GM18951 (cell line): ENCODE results near the gene SETSIP.

Experiments used
- POLR2A ChIP-seq: IDR thresholded peaks from 4 replicates; pipeline ENCODE4 v1.6.1; 2011; ENCODE audit warnings: mild to moderate bottlenecking; ENCODE audit not compliant: insufficient read length, insufficient read depth; ENCODE audit errors: extremely low read depth
- in situ Hi-C: fragments of 300-500 bp; cut with MboI; formaldehyde crosslinking; loops from one replicate; pipeline ENCODE4 v1.12.0; 2022; ENCODE audit warnings: low sequenced_read_pairs, mixed read lengths, inconsistent platforms; ENCODE audit not compliant: unreplicated experiment

SETSIP gene

DNA sequence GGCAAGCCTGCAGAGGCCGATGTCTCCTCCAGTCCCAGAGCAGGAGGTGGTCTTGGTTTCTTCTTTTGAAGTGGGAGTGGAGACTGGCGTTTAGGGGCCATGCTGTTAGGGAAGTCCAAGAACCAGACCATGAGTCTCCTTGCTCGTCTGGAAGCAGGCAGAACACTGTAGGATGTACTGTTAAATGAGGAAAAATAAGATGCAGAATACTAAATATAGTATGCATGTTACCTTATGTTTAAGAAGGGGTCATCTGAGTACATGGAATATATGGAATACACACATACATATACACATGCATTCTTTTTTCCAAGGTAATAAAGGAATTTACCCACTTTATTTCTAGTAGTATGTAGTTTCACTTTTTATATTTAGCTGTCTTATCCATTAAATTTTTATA, at the start of gene SETSIP:
Gene SETSIP (minus strand): TSS at position 101 of the 400 bp plus-strand sequence. CDS start 0 bp downstream, at position 101.
- no peak for TF ChIP-seq POLR2A
- in situ Hi-C loops: no loop called here

GRCh38 chr1:92123868-92124267, 48.7 kb upstream of the SETSIP start:
- in situ Hi-C loops: no loop called here
- TF ChIP-seq POLR2A: no peak

DNA sequence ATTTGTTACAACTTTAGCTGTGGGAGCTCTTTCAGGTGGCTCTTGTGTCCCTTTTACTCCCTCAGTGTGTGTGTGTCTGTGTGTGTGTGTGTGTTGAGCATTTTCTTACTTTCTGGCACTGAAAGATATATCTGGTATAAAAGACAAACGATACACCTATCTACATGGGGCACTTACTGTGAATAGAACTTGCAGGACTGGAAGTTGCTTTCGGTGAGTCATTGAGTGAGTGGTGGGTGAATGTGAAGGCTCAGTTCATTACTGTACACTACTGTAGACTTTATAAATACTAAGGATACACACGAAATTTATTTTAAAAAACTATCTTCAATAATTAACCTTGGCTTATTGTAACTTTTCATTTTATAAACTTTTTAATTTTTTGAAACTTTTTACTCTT, 43.6 kb upstream of the SETSIP start:
- no peak for TF ChIP-seq POLR2A
- in situ Hi-C loops: no loop called here

DNA sequence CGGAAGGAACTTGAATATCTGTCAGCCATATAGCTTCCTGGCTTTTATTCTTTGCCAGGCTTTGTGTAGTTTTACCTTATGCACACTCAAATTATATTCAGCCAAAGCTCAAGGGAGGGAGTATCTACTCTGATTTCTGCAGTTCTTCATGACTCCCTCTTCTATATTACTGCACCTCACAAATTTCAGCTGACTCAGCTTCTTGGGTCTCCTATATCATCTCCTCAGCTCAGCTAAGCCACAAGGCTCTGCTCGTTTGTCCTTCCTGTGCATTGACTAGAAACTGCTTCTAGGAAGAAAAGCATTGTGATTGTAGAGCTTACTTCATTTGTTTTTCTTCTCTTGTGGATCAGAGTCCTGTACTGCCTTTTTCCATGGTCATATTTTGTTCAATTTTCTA, 42.3 kb upstream of the SETSIP start:
- TF ChIP-seq POLR2A: no peak
- in situ Hi-C loops: no loop called here

GRCh38 chr1:92108631-92109030, 33.4 kb upstream of the SETSIP start:
- TF ChIP-seq POLR2A: no peak
- in situ Hi-C loops: no loop called here

DNA sequence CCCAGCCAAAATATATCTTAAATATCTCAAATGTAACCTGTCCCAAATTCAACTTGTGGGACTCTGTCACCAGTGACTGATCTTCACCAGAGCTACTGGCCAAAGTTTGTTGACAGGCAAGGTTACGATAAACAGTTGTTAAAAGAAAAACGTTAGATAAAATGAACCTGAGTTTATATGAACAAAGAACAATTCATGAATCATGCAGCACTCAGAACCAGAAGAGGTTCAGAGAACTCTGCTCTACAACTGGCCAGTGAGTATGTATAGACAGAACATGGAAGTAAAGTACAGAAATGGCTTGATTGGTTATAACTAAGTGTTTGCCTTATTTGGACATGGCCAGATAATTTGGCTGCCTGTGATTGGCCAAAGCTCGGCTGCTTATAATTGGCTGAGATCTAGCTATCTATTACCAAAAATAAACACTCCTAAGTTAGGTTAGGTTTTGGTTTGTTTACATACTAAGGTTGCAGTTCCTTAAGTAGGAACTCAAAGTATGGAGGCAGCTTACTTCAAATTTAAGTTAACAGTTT, 30.4 kb upstream of the SETSIP start:
- TF ChIP-seq POLR2A: no peak

DNA sequence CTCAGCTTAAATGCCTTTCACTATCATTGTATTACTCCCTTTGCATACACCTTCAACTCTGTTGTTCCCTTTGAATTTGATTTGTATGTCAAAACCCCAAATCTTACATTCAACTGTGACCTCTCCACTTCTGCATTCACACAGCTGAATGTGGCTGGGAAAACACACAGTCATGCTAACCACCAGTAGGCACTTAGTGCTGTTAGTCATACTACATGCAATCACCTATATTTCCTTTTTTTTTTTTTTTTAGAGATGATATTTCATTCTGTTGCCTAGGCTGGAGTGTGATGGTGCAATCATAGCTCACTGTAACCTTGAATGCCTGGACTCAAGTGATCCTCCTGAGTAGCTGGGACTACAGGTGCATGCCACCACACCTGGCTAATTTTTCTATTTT, 21.1 kb upstream of the SETSIP start:
- in situ Hi-C loops: no loop called here
- TF ChIP-seq POLR2A: no peak

More for the DNA sequence above, 30.4 kb upstream of the SETSIP start:
- in situ Hi-C loops: no loop called here

GRCh38 chr1:92095874-92096273, 20.7 kb upstream of the SETSIP start:
- TF ChIP-seq POLR2A: no peak
- in situ Hi-C loops: no loop called here

GRCh38 chr1:92094595-92094994, 19.4 kb upstream of the SETSIP start:
- in situ Hi-C loops: no loop called here
- TF ChIP-seq POLR2A: no peak

DNA sequence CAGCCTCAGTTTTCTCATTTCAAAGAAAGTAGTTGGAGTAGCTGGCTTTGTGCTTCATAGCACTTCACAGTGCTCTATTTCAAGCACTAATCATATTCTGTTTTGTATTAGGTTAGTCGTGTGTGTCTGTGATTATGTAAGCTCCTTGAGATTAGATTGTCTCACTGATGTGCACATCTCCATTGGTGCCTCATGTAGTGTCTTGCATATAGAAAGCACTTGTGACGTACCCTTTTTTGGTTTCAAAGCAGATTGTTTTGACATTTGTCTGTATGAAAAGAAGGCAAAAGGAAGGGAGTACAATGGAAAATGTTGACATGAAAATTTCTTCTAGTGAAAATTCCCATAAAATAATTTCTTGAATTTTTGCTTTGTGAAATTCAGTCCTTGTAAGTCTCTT, 18.9 kb upstream of the SETSIP start:
- in situ Hi-C loops: no loop called here
- TF ChIP-seq POLR2A: no peak

DNA sequence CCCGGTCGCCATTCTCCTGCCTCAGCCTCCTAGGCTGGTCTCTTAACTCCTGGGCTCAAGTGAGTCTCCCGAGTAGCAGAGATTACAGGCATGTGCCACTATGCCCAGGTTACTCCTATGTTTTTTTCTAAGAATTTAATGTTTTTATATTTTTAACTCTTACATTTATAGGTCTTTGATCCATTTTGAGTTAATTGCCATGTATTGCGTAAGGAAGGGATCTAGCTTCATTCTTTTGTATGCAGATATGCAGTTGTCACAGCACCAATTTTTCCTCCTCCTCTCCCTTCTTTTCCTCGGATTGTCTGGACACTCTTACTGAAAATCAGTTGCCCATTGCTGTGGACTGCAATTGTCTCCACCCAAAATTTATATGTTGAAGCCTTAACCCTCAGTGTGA, 16.4 kb upstream of the SETSIP start:
- TF ChIP-seq POLR2A: no peak
- in situ Hi-C loops: no loop called here

GRCh38 chr1:92087542-92087941, 12.3 kb upstream of the SETSIP start:
- in situ Hi-C loops: no loop called here
- no peak for TF ChIP-seq POLR2A

DNA sequence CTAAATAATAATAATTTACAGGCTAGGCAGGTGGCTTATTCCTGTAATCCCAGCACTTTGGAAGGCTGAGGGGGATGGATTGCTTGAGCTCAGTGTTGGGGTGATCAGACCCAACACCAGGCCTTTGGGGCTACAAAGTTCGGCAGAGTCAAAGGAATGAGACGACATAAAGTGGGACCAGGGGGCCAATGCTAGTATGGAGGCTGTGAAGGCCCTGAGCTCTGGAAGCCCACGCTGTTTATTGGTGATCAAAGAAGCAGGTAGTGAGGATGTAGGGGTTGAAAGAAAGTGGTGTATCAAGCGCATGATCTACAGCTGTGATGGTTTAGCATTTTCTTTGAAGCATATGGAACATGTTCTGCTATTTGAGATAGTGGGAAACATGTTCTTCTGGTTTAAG, 10.5 kb upstream of the SETSIP start:
- no peak for TF ChIP-seq POLR2A

GRCh38 chr1:92084651-92085050, 9.4 kb upstream of the SETSIP start:
- in situ Hi-C loops: no loop called here
- TF ChIP-seq POLR2A: no peak

More for the DNA sequence above, 10.5 kb upstream of the SETSIP start:
- in situ Hi-C loops: no loop called here

DNA sequence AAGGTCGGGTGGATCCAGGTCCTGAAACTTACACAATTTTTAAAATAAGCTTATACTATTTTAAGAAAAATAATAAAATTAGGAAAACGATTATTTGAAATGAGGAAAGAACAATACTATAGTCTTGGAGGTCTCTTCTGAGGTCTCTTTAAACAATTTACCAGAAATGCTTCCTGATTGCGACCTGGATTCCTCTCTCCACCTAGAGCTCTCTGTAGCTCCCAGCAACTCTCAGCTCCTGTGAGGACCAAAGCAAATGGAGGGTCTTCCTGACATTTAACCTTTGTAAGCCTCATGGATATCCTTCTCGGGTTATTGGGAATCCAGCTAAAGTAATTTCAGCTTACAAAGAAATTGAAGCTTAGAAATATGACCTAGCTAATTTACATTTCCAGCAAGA, 5.8 kb upstream of the SETSIP start:
- in situ Hi-C loops: no loop called here
- no peak for TF ChIP-seq POLR2A

DNA sequence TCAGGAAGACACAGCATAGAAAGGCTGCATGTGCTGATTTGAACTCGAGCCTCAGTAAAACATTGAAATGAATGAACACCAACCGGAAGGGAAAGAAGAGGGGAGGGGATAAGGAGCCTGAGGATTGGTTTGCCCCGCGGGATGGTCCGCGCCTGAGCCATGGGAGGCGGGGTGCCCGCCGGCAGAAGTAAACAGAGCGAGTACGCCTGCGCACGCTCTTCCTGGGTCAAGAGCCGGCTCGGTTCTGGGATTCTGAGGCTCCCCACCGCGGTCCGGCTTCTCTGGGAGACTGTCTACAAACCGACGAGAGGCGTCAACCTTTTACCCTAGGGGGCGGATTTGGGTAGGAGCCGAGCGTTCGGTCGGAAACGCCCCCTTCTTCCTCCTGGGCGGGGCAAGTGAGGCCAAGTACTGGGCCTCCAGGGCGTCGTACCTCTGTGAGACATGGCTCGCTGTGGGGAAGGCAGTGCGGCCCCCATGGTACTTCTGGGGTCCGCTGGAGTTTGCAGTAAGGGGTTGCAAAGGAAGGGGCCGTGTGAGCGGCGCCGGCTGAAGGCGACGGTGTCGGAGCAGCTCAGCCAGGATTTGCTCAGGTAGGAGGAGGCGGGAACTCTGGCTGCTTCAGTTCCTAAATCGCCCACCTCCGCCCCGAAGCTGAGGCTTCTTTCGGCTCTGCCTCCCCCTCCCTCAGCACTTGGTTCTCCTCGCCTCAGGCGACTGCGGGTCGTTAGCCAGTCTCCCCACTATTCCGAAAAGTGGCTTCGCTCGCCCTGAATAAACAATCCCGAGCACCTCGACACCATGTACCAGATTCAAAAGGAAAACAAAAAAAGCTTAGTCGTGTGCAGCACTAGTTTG, 5.1 kb upstream of the SETSIP start, which contains the start of gene BTBD8:
Gene BTBD8 (plus strand): TSS at position 218 of the 858 bp plus-strand sequence. CDS start 227 bp downstream, at position 445.
- in situ Hi-C loops: no loop called here
- TF ChIP-seq POLR2A: peak; percentile 33
